Measurements from ENCODE around the gene SLC24A3.
"Not testable (repeated sequence)": the region's sequence is repeated elsewhere in the genome, so short reads cannot be mapped to it uniquely, and the experiment has no call there.

SLC24A3 gene

GRCh38 chr20:19631410-19631809 is 419.0 kb downstream of the SLC24A3 start:
- intact Hi-C loops (cut with micrococcal nuclease) = no loop called here
- Mint-ChIP-seq H3K9me3 (no peaks in the 10 kb centered on the region), H3K36me3 (ENCODE audit: low read depth) (no peaks in the 10 kb centered on the region), H3K4me1 (ENCODE audit: low read depth) (no peaks in the 10 kb centered on the region), H3K4me3 (no peak overlapping the region), H3K27me3 (no peaks in the 10 kb centered on the region), H3K27ac (no peak overlapping the region)

- Mint-ChIP-seq H3K36me3 (ENCODE audit: low read depth) (no peaks in the 10 kb centered on the region), H3K9me3 (no peaks in the 10 kb centered on the region), H3K27ac (no peak overlapping the region), H3K4me1 (ENCODE audit: low read depth) (no peaks in the 10 kb centered on the region), H3K27me3 (no peaks in the 10 kb centered on the region), H3K4me3 (no peak overlapping the region)
- intact Hi-C loops (cut with micrococcal nuclease) = no loop called here
Observed at GRCh38 chr20:19633985-19634384, 421.5 kb downstream of the SLC24A3 start.

GRCh38 chr20:19639471-19640045 is 427.1 kb downstream of the SLC24A3 start:
- H3K4me1 Mint-ChIP-seq (ENCODE audit: low read depth); H3K27ac Mint-ChIP-seq; H3K27me3 Mint-ChIP-seq; H3K4me3 Mint-ChIP-seq; H3K36me3 Mint-ChIP-seq (ENCODE audit: low read depth); intact Hi-C loops (cut with micrococcal nuclease); H3K9me3 Mint-ChIP-seq: not testable (repeated sequence)

GRCh38 chr20:19642860-19643259 is 430.4 kb downstream of the SLC24A3 start:
- Mint-ChIP-seq H3K27me3 (no peaks in the 10 kb centered on the region), H3K4me1 (ENCODE audit: low read depth) (no peaks in the 10 kb centered on the region), H3K4me3 (no peak overlapping the region), H3K36me3 (ENCODE audit: low read depth) (no peaks in the 10 kb centered on the region), H3K9me3 (no peaks in the 10 kb centered on the region), H3K27ac (no peak overlapping the region)
- intact Hi-C loops (cut with micrococcal nuclease) = no loop called here

GRCh38 chr20:19644085-19644484 is 431.6 kb downstream of the SLC24A3 start:
- Mint-ChIP-seq H3K4me3 (no peak overlapping the region), H3K9me3 (no peaks in the 10 kb centered on the region), H3K27ac (no peak overlapping the region), H3K36me3 (ENCODE audit: low read depth) (no peaks in the 10 kb centered on the region), H3K27me3 (no peaks in the 10 kb centered on the region), H3K4me1 (ENCODE audit: low read depth) (no peaks in the 10 kb centered on the region)
- intact Hi-C loops (cut with micrococcal nuclease) = no loop called here

- Mint-ChIP-seq H3K9me3 (peaks cover 9% of the 10 kb centered on the region), H3K27me3 (no peaks in the 10 kb centered on the region), H3K4me1 (ENCODE audit: low read depth) (no peaks in the 10 kb centered on the region), H3K27ac (no peak overlapping the region), H3K4me3 (no peak overlapping the region), H3K36me3 (ENCODE audit: low read depth) (no peaks in the 10 kb centered on the region)
- intact Hi-C loops (cut with micrococcal nuclease) = no loop called here
Observed at GRCh38 chr20:19646963-19647362, 434.5 kb downstream of the SLC24A3 start.

- no peaks in the 10 kb centered on the region for H3K36me3 Mint-ChIP-seq (ENCODE audit: low read depth)
- no peak overlapping the region for H3K27ac Mint-ChIP-seq
- peaks cover 9% of the 10 kb centered on the region for H3K9me3 Mint-ChIP-seq
- H3K27me3 Mint-ChIP-seq = no peaks in the 10 kb centered on the region
- intact Hi-C loops (cut with micrococcal nuclease) = no loop called here
- H3K4me1 Mint-ChIP-seq (ENCODE audit: low read depth) = no peaks in the 10 kb centered on the region
- no peak overlapping the region for H3K4me3 Mint-ChIP-seq
Observed at GRCh38 chr20:19648024-19648423, 435.6 kb downstream of the SLC24A3 start.

- H3K36me3 Mint-ChIP-seq (ENCODE audit: low read depth) = no peaks in the 10 kb centered on the region
- intact Hi-C loops (cut with micrococcal nuclease) = no loop called here
- H3K4me1 Mint-ChIP-seq (ENCODE audit: low read depth) = no peaks in the 10 kb centered on the region
- peaks cover 9% of the 10 kb centered on the region for H3K9me3 Mint-ChIP-seq
- H3K4me3 Mint-ChIP-seq = no peak overlapping the region
- H3K27ac Mint-ChIP-seq = no peak overlapping the region
- H3K27me3 Mint-ChIP-seq = no peaks in the 10 kb centered on the region
Observed at GRCh38 chr20:19649041-19649440, 436.6 kb downstream of the SLC24A3 start.

GRCh38 chr20:19652591-19653026 is 440.2 kb downstream of the SLC24A3 start:
- H3K27ac Mint-ChIP-seq = no peak overlapping the region
- H3K4me3 Mint-ChIP-seq = no peak overlapping the region
- H3K4me1 Mint-ChIP-seq (ENCODE audit: low read depth) = peaks cover 2% of the 10 kb centered on the region
- no peaks in the 10 kb centered on the region for H3K36me3 Mint-ChIP-seq (ENCODE audit: low read depth)
- peaks cover 9% of the 10 kb centered on the region for H3K9me3 Mint-ChIP-seq
- peaks cover under 1% of the 10 kb centered on the region for H3K27me3 Mint-ChIP-seq
- intact Hi-C loops (cut with micrococcal nuclease) = no loop called here

GRCh38 chr20:19653327-19653726 is 440.9 kb downstream of the SLC24A3 start:
- peaks cover 9% of the 10 kb centered on the region for H3K9me3 Mint-ChIP-seq
- H3K4me1 Mint-ChIP-seq (ENCODE audit: low read depth) = peaks cover 9% of the 10 kb centered on the region
- intact Hi-C loops (cut with micrococcal nuclease) = no loop called here
- no peak overlapping the region for H3K27ac Mint-ChIP-seq
- no peaks in the 10 kb centered on the region for H3K36me3 Mint-ChIP-seq (ENCODE audit: low read depth)
- peaks cover 6% of the 10 kb centered on the region for H3K27me3 Mint-ChIP-seq
- no peak overlapping the region for H3K4me3 Mint-ChIP-seq

GRCh38 chr20:19654921-19655320 is 442.5 kb downstream of the SLC24A3 start:
- intact Hi-C loops (cut with micrococcal nuclease) = no loop called here

GRCh38 chr20:19658137-19658536 is 445.7 kb downstream of the SLC24A3 start:
- Mint-ChIP-seq H3K27me3 (peaks cover 24% of the 10 kb centered on the region), H3K27ac (peak overlapping the region; percentile 58), H3K36me3 (ENCODE audit: low read depth) (no peaks in the 10 kb centered on the region), H3K4me1 (ENCODE audit: low read depth) (peaks cover 32% of the 10 kb centered on the region), H3K4me3 (peak overlapping the region; percentile 47), H3K9me3 (no peaks in the 10 kb centered on the region)
- intact Hi-C loops (cut with micrococcal nuclease) = no loop called here

More at GRCh38 chr20:19654921-19655320, 442.5 kb downstream of the SLC24A3 start:
- H3K4me1 Mint-ChIP-seq (ENCODE audit: low read depth) = peaks cover 13% of the 10 kb centered on the region
- no peak overlapping the region for H3K27ac Mint-ChIP-seq
- H3K27me3 Mint-ChIP-seq = peaks cover 10% of the 10 kb centered on the region
- peaks cover 9% of the 10 kb centered on the region for H3K9me3 Mint-ChIP-seq
- no peak overlapping the region for H3K4me3 Mint-ChIP-seq
- H3K36me3 Mint-ChIP-seq (ENCODE audit: low read depth) = no peaks in the 10 kb centered on the region

- H3K27ac Mint-ChIP-seq = no peak overlapping the region
- H3K27me3 Mint-ChIP-seq = peaks cover 30% of the 10 kb centered on the region
- H3K4me3 Mint-ChIP-seq = no peak overlapping the region
- no peaks in the 10 kb centered on the region for H3K36me3 Mint-ChIP-seq (ENCODE audit: low read depth)
- H3K4me1 Mint-ChIP-seq (ENCODE audit: low read depth) = peaks cover 38% of the 10 kb centered on the region
- H3K9me3 Mint-ChIP-seq = no peaks in the 10 kb centered on the region
- intact Hi-C loops (cut with micrococcal nuclease) = no loop called here
Observed at GRCh38 chr20:19659448-19659847, 447.0 kb downstream of the SLC24A3 start.

GRCh38 chr20:19660808-19661378 is 448.5 kb downstream of the SLC24A3 start:
- intact Hi-C loops (cut with micrococcal nuclease) = loop anchor here (5.0 kb wide), 1 partner anchor 1029 kb away; no protein-coding TSS in a partner anchor
- peaks cover 31% of the 10 kb centered on the region for H3K27me3 Mint-ChIP-seq
- no peaks in the 10 kb centered on the region for H3K36me3 Mint-ChIP-seq (ENCODE audit: low read depth)
- H3K4me3 Mint-ChIP-seq = no peak overlapping the region
- peaks cover 42% of the 10 kb centered on the region for H3K4me1 Mint-ChIP-seq (ENCODE audit: low read depth)
- H3K27ac Mint-ChIP-seq = no peak overlapping the region
- no peaks in the 10 kb centered on the region for H3K9me3 Mint-ChIP-seq

Measured in dendritic cell treated with granulocyte-macrophage colony-stimulating factor and Interleukin-4, amounts not matched to agents 40 ng/mL and 50 ng/mL, for 4 days (primary cell).